Heart left ventricle (tissue), 16 donors: ENCODE data around the gene IRF3. TPM values are rescaled to one million over a fixed set of nuclear protein-coding genes. Genes with fewer than 3 reads are reported as not detected.
A peak's percentile ranks its signal among the peaks of the same experiment; 100 is the strongest.

Source experiments
- ATAC-seq, 4 donors: fragments of 200-7000 bp; cut with Tn5 transposase; one replicate each; pipeline ENCODE4 v1.9.1; 2020 to 2022; ENCODE audit warnings: moderate library complexity in 4 of 4, mild to moderate bottlenecking in 3 of 4, moderate number of reproducible peaks in 1 of 4
- DNase-seq, 5 donors: peaks; one replicate each; pipeline ENCODE4 v3.0.0-alpha.2; 2020
- H3K27ac ChIP-seq, 12 donors: fragments of 200-600 bp; sonication (generic) in 4 of 12; one replicate each; pipeline versions ENCODE4 v1.5.0 to v1.8.0; 2016 to 2022; ENCODE audit warnings: mild to moderate bottlenecking in 2 of 12
- H3K27me3 ChIP-seq, 9 donors: fragments of 200-600 bp; sonication (generic) in 2 of 9; one replicate each; pipeline versions ENCODE4 v1.5.1 to v1.8.0; 2016 to 2022; ENCODE audit warnings: mild to moderate bottlenecking in 3 of 9
- H3K36me3 ChIP-seq, 9 donors: fragments of 200-600 bp; sonication (generic) in 2 of 9; one replicate each; pipeline versions ENCODE4 v1.5.0 to v1.8.0; 2018 to 2022; ENCODE audit warnings: mild to moderate bottlenecking in 2 of 9
- H3K4me1 ChIP-seq, 12 donors: fragments of 200-600 bp; sonication (generic) in 4 of 12; one replicate each; pipeline versions ENCODE4 v1.5.0 to v1.8.0; 2016 to 2022; ENCODE audit warnings: mild to moderate bottlenecking in 3 of 12
- H3K4me3 ChIP-seq, 12 donors: fragments of 200-600 bp; sonication (generic) in 4 of 12; one replicate each; pipeline versions ENCODE4 v1.5.0 to v1.8.0; 2017 to 2022; ENCODE audit warnings: mild to moderate bottlenecking in 9 of 12, moderate library complexity in 4 of 12
- H3K9me3 ChIP-seq, 12 donors: fragments of 200-600 bp; sonication (generic) in 4 of 12; one replicate each; pipeline versions ENCODE4 v1.5.0 to v1.8.0; 2016 to 2022; ENCODE audit warnings: mild to moderate bottlenecking in 1 of 12
- CTCF ChIP-seq, 12 donors: fragments of 200-600 bp; sonication (generic) in 4 of 12; IDR thresholded peaks; one replicate each; pipeline versions ENCODE4 v1.5.0 to v1.8.0; 2018 to 2022; ENCODE audit warnings: antibody characterized with exemption in 12 of 12, mild to moderate bottlenecking in 5 of 12
- POLR2A ChIP-seq, 2 donors: fragments of 450-650 bp; IDR thresholded peaks; one replicate each; pipeline ENCODE4 v1.6.1; 2017; ENCODE audit warnings: antibody characterized with exemption in 2 of 2, mild to moderate bottlenecking in 2 of 2, moderate library complexity in 2 of 2
- WGBS, 4 donors: extraction: QIAGEN DNeasy Blood & Tissue Kit in 2 of 4; methylation state at CpG; one replicate each; pipeline versions ENCODE4 v1.1.5 to v1.1.7; 2013 to 2018; 5-methylcytosine and 5-hydroxymethylcytosine counted together
- intact Hi-C, 10 donors: fragments of 100-400 bp; cut with DNase I; formaldehyde crosslinking; loops; one replicate each; pipeline versions ENCODE4 v1.11.1 to v1.14.2; 2022
- polyA plus RNA-seq, 2 donors: library from polyadenylated mRNA; stranded (reverse); fragments of 200-250 nt; gene quantifications; one replicate each; pipeline ENCODE4 v1.2.3, GENCODE V29; 2013
- total RNA-seq, 9 donors: library from RNA; depleted of rRNA in 2 of 9; stranded (reverse); fragments of >200 nt in 2 of 9; fragmentation: NEBNext Ultra II Directional in 3 of 9; extraction: Animal tissue kit (Norgen Biotek cat#: 25700) in 3 of 9; gene quantifications; one replicate each; pipeline versions ENCODE4 v1.1.0 to v1.2.4, GENCODE V29; 2016 to 2023
- donor health status: ischemic (EF 13 %, LVEDD 7.1; RV severe dilation, severe dysfunction).
- donor health status: healthy with polysubstance abuse.
- donor health status: DM: no; HTN: yes; CAD: no.
- donor health status: DM: no; HTN: no; CAD: no.
- donor health status: ischemic (EF 25% LVEDD 6.9; RV normal size, moderate dysfunction).
- donor health status: ischemic (EF 25% LVEDD 5.7; RV mildly dilated, moderate dysfunction).
- donor health status: healthy.
- donor health status: DM: yes; HTN: yes; CAD: no.
- donor health status: ischemic (EF 35%, LVEDD 5.7; RV mildly dilated, moderate dysfunction).
- donor health status: nonischemic (EF 11% LVEDD 7.7; RV severe dilation, severe dysfunction).
- donor health status: DM: yes; HTN: yes; CAD: no.
- donor health status: PGD.
- donor health status: ischemic (EF 29% LVEDD 5.4; RV normal size, mild dysfunction).
- donor health status: nonischemic (EF 23%, LVEDD 6.1; RV moderate dilation, normal function).

The IRF3 gene
- total and polyA plus RNA-seq, 11 donors = 23.1 to 68.0 (median 35.1) TPM

- Histone ChIP-seq H3K36me3 (peaks cover 0 to 20% (median 12%) of the 10 kb centered on the region in 9 donors), H3K27ac (peak overlapping the region; percentile 96 to 100 (median 99)), H3K4me1 (peaks cover 3 to 72% (median 52%) of the 10 kb centered on the region in 12 donors), H3K27me3 (no peaks in the 10 kb centered on the region), H3K4me3 (peak overlapping the region; percentile 77 to 100 (median 92)), H3K9me3 (no peaks in the 10 kb centered on the region)
- intact Hi-C loops = loop anchor here (1.0 to 10.0 kb wide), 11 partner anchors 37 to 1015 kb away; partner anchors contain the start of genes PRR12 (in 6 of the 10), ALDH16A1 (in 1 of the 10), PIH1D1 (in 1 of the 10) and PRMT1 (in 1 of the 10)
- 3 to 6% (median 5%) methylated on average over 17 to 31 of the region's 31 CpGs for WGBS, 4 donors
- ATAC-seq (no peak), DNase-seq (peak in 1 of 5 donors; percentile 44)
- TF ChIP-seq POLR2A (IDR thresholded peaks at IDR 0.05) = peak; percentile 37 to 82
- no peak for TF ChIP-seq CTCF (IDR thresholded peaks at IDR 0.05)
Observed at GRCh38 chr19:49639401-49640112, 26.1 kb downstream of the IRF3 start.

- intact Hi-C loops = loop anchor here in 7 of 10 donors (2.0 to 5.0 kb wide), 4 partner anchors 41 to 47 kb away; partner anchors contain the start of gene PRR12 (in 5 of the 7)
- WGBS, 4 donors = 9 to 18% (median 12%) methylated on average over 18 to 19 of the region's 19 CpGs
Observed at GRCh38 chr19:49637821-49638738, 27.6 kb downstream of the IRF3 start.

GRCh38 chr19:49636233-49636932 is 29.3 kb downstream of the IRF3 start:
- 79 to 85% (median 80%) methylated on average over 24 to 30 of the region's 30 CpGs for WGBS, 4 donors

More at GRCh38 chr19:49637821-49638738, 27.6 kb downstream of the IRF3 start:
- Histone ChIP-seq H3K4me3 (peak overlapping the region; percentile 18 to 100 (median 92)), H3K9me3 (no peaks in the 10 kb centered on the region), H3K27ac (peak overlapping the region; percentile 96 to 100 (median 99)), H3K27me3 (no peaks in the 10 kb centered on the region), H3K4me1 (peaks cover under 1 to 57% (median 41%) of the 10 kb centered on the region in 12 donors), H3K36me3 (peaks cover 0 to 23% (median 12%) of the 10 kb centered on the region in 9 donors)
- ATAC-seq (peak in 3 of 4 donors; percentile 7 to 17 (median 13)), DNase-seq (peak; percentile 92 to 95 (median 94))
- TF ChIP-seq CTCF (IDR thresholded peaks at IDR 0.05) (no peak), POLR2A (IDR thresholded peaks at IDR 0.05) (peak in 1 of 2 donors; percentile 60)

More at GRCh38 chr19:49636233-49636932, 29.3 kb downstream of the IRF3 start:
- no peaks in the 10 kb centered on the region for H3K27me3 ChIP-seq
- TF ChIP-seq CTCF (IDR thresholded peaks at IDR 0.05) (no peak), POLR2A (IDR thresholded peaks at IDR 0.05) (no peak)
- H3K9me3 ChIP-seq = no peaks in the 10 kb centered on the region
- ATAC-seq (no peak), DNase-seq (no peak)
- no peak overlapping the region for H3K4me3 ChIP-seq
- H3K4me1 ChIP-seq = peaks cover 0 to 56% (median 37%) of the 10 kb centered on the region in 12 donors
- intact Hi-C loops = loop anchor here in 5 of 10 donors (5.0 kb wide), 2 partner anchors 39 to 44 kb away; partner anchors contain the start of gene PRR12 (in 4 of the 5)
- H3K36me3 ChIP-seq = peaks cover 0 to 23% (median 12%) of the 10 kb centered on the region in 9 donors
- peak overlapping the region in 5 of 12 donors; percentile 11 to 61 (median 55) for H3K27ac ChIP-seq
